ENCODE data around the gene SPRING1.
A peak's percentile ranks its signal among the peaks of the same experiment; 100 is the strongest.

SPRING1 gene

GRCh38 chr12:116736962-116737773, 701 bp downstream of the SPRING1 start:
- DNase-seq, result no peak

GRCh38 chr12:116735951-116736599, 1.8 kb downstream of the SPRING1 start:
- DNase-seq, result no peak

- DNase-seq, result no peak
Observed at GRCh38 chr12:116735084-116735483, 2.8 kb downstream of the SPRING1 start.

- DNase-seq, result no peak
Observed at GRCh38 chr12:116734156-116734768, 3.6 kb downstream of the SPRING1 start.

GRCh38 chr12:116731801-116732200, 6.1 kb downstream of the SPRING1 start:
- DNase-seq, result no peak

- no peak for DNase-seq
Observed at GRCh38 chr12:116727891-116728290, 10.0 kb downstream of the SPRING1 start.

- no peak for DNase-seq
Observed at GRCh38 chr12:116727261-116727660, 10.6 kb downstream of the SPRING1 start.

GRCh38 chr12:116726694-116727093, 11.2 kb downstream of the SPRING1 start:
- DNase-seq, result no peak

GRCh38 chr12:116722245-116722644, 15.6 kb downstream of the SPRING1 start:
- DNase-seq, result no peak

GRCh38 chr12:116719731-116720528, 17.9 kb downstream of the SPRING1 start:
- DNase-seq, result no peak

- no peak for DNase-seq
Observed at GRCh38 chr12:116718655-116719454, 19.0 kb downstream of the SPRING1 start.

GRCh38 chr12:116717466-116718437, 20.1 kb downstream of the SPRING1 start:
- no peak for DNase-seq

GRCh38 chr12:116714175-116714574, 23.7 kb downstream of the SPRING1 start:
- DNase-seq, result no peak

GRCh38 chr12:116713527-116713926, 24.3 kb downstream of the SPRING1 start:
- DNase-seq, result no peak

- DNase-seq, result peak; percentile 89
Observed at GRCh38 chr12:116712458-116713303, 25.2 kb downstream of the SPRING1 start.

GRCh38 chr12:116710370-116711150, 27.3 kb downstream of the SPRING1 start:
- peak; percentile 65 for DNase-seq

- no peak for DNase-seq
Observed at GRCh38 chr12:116709768-116710167, 28.1 kb downstream of the SPRING1 start.

GRCh38 chr12:116708826-116709756, 28.8 kb downstream of the SPRING1 start:
- DNase-seq, result peak; percentile 84
